GM06990 (cell line): ENCODE data around the gene KCTD17.
A peak's percentile ranks its signal among the peaks of the same experiment; 100 is the strongest.

Source experiments
- DNase-seq: peaks from one replicate; pipeline ENCODE4 v3.0.0-alpha.2; 2011; ENCODE audit not compliant: insufficient read length; ENCODE audit errors: extremely low read depth
- H3K27me3 ChIP-seq: replicated peaks from 2 replicates; pipeline ENCODE4 v1.6.0; 2011; ENCODE audit warnings: low read length; ENCODE audit not compliant: control insufficient read depth, insufficient read depth
- H3K36me3 ChIP-seq: 2 replicates; pipeline ENCODE4 v1.5.1; 2011; ENCODE audit warnings: low read length; ENCODE audit not compliant: control insufficient read depth, insufficient read depth
- H3K4me3 ChIP-seq: replicated peaks from 2 replicates; pipeline ENCODE4 v1.5.1; 2011; ENCODE audit warnings: low read depth, mild to moderate bottlenecking, control low read depth, low read length
- CTCF ChIP-seq: IDR thresholded peaks from 2 replicates; pipeline ENCODE4 v1.5.1; 2011; ENCODE audit warnings: low read length, control low read depth, mild to moderate bottlenecking, inconsistent platforms; ENCODE audit not compliant: insufficient read depth, poor library complexity, severe bottlenecking

KCTD17 gene

GRCh38 chr22:37021041-37021440, 30.5 kb upstream of the KCTD17 start:
- DNase-seq, result no peak
- TF ChIP-seq CTCF, result no peak
- Histone ChIP-seq H3K4me3 (no peak overlapping the region), H3K27me3 (no peaks in the 10 kb centered on the region), H3K36me3 (no peaks in the 10 kb centered on the region; the same call in 1 of the 2 replicates)

GRCh38 chr22:37021710-37022482, 29.6 kb upstream of the KCTD17 start:
- no peak for DNase-seq
- peak; percentile 93 for TF ChIP-seq CTCF
- no peaks in the 10 kb centered on the region; the same call in 1 of the 2 replicates for H3K36me3 ChIP-seq
- H3K27me3 ChIP-seq, result no peaks in the 10 kb centered on the region
- H3K4me3 ChIP-seq, result no peak overlapping the region

- no peak for DNase-seq
- TF ChIP-seq CTCF, result no peak
- H3K36me3 ChIP-seq, result no peaks in the 10 kb centered on the region; the same call in 1 of the 2 replicates
- no peak overlapping the region for H3K4me3 ChIP-seq
- no peaks in the 10 kb centered on the region for H3K27me3 ChIP-seq
Measured at GRCh38 chr22:37022483-37023337, 28.8 kb upstream of the KCTD17 start.

- TF ChIP-seq CTCF, result no peak
- H3K36me3 ChIP-seq, result no peaks in the 10 kb centered on the region; the same call in 1 of the 2 replicates
- no peak overlapping the region for H3K4me3 ChIP-seq
- no peak for DNase-seq
- H3K27me3 ChIP-seq, result no peaks in the 10 kb centered on the region
Measured at GRCh38 chr22:37023743-37024338, 27.7 kb upstream of the KCTD17 start.

GRCh38 chr22:37024339-37025157, 27.0 kb upstream of the KCTD17 start:
- no peak for DNase-seq
- Histone ChIP-seq H3K27me3 (no peaks in the 10 kb centered on the region), H3K4me3 (no peak overlapping the region), H3K36me3 (no peaks in the 10 kb centered on the region; the same call in none of the 2 replicates)
- TF ChIP-seq CTCF, result no peak
